ENCODE results near the gene UBA3. TPM values are rescaled to one million over a fixed set of nuclear protein-coding genes. Genes with fewer than 3 reads are reported as not detected.
A peak's percentile ranks its signal among the peaks of the same experiment; 100 is the strongest.

Gene UBA3
- total and polyA plus RNA-seq, 2 donors from 2014 or later: 35.3 to 63.1 TPM

GRCh38 chr3:69107841-69108240 lies 27.7 kb upstream of the UBA3 start:
- no peak for TF ChIP-seq CTCF (IDR thresholded peaks at IDR 0.05; ENCODE audit: borderline replicate concordance, extremely low read depth, insufficient read depth)
- no peak for FAIRE-seq
- H3K9me3 ChIP-seq (ENCODE audit: control insufficient read depth in 2 of 3, insufficient read depth in 1 of 3, low read length in 3 of 3): no peaks in the 10 kb centered on the region
- no peak overlapping the region for H3K9ac ChIP-seq (ENCODE audit: low read length in 3 of 3)
- no peak overlapping the region for H3K27ac ChIP-seq (ENCODE audit: low read depth in 2 of 2, low read length in 2 of 2)
- peaks cover 0 to 18% (median 13%) of the 10 kb centered on the region in 3 donors for H3K36me3 ChIP-seq (ENCODE audit: control insufficient read depth in 2 of 3, insufficient read depth in 3 of 3, low read length in 3 of 3)
- no peak for DNase-seq
- intact Hi-C loops (cut with DNase I): no loop called here
- H3K4me1 ChIP-seq (ENCODE audit: control insufficient read depth in 2 of 3, insufficient read depth in 2 of 3, low read depth in 1 of 3, low read length in 3 of 3): no peaks in the 10 kb centered on the region
- no peaks in the 10 kb centered on the region for H3K27me3 ChIP-seq (ENCODE audit: control insufficient read depth, insufficient read depth, low read length)
- no peak overlapping the region for H3K4me3 ChIP-seq (ENCODE audit: low read length in 3 of 3)

- DNase-seq: no peak
- Histone ChIP-seq H3K9ac (ENCODE audit: low read length in 3 of 3) (no peak overlapping the region), H3K36me3 (ENCODE audit: control insufficient read depth in 2 of 3, insufficient read depth in 3 of 3, low read length in 3 of 3) (peaks cover 0 to 30% (median 21%) of the 10 kb centered on the region in 3 donors), H3K4me3 (ENCODE audit: low read length in 3 of 3) (no peak overlapping the region), H3K9me3 (ENCODE audit: control insufficient read depth in 2 of 3, insufficient read depth in 1 of 3, low read length in 3 of 3) (no peaks in the 10 kb centered on the region), H3K27me3 (ENCODE audit: control insufficient read depth, insufficient read depth, low read length) (no peaks in the 10 kb centered on the region), H3K27ac (ENCODE audit: low read depth in 2 of 2, low read length in 2 of 2) (no peak overlapping the region), H3K4me1 (ENCODE audit: control insufficient read depth in 2 of 3, insufficient read depth in 2 of 3, low read depth in 1 of 3, low read length in 3 of 3) (no peaks in the 10 kb centered on the region)
- TF ChIP-seq CTCF (IDR thresholded peaks at IDR 0.05; ENCODE audit: borderline replicate concordance, extremely low read depth, insufficient read depth): no peak
- intact Hi-C loops (cut with DNase I): no loop called here
- peak; percentile 73 for FAIRE-seq
Observed at GRCh38 chr3:69105320-69105719, 25.2 kb upstream of the UBA3 start.

- Histone ChIP-seq H3K4me1 (ENCODE audit: control insufficient read depth in 2 of 3, insufficient read depth in 2 of 3, low read depth in 1 of 3, low read length in 3 of 3) (no peaks in the 10 kb centered on the region), H3K9me3 (ENCODE audit: control insufficient read depth in 2 of 3, insufficient read depth in 1 of 3, low read length in 3 of 3) (no peaks in the 10 kb centered on the region), H3K27ac (ENCODE audit: low read depth in 2 of 2, low read length in 2 of 2) (no peak overlapping the region), H3K4me3 (ENCODE audit: low read length in 3 of 3) (no peak overlapping the region), H3K36me3 (ENCODE audit: control insufficient read depth in 2 of 3, insufficient read depth in 3 of 3, low read length in 3 of 3) (peaks cover 0 to 30% (median 21%) of the 10 kb centered on the region in 3 donors), H3K27me3 (ENCODE audit: control insufficient read depth, insufficient read depth, low read length) (no peaks in the 10 kb centered on the region), H3K9ac (ENCODE audit: low read length in 3 of 3) (no peak overlapping the region)
- TF ChIP-seq CTCF (IDR thresholded peaks at IDR 0.05; ENCODE audit: borderline replicate concordance, extremely low read depth, insufficient read depth): no peak
- DNase-seq (no peak), FAIRE-seq (no peak)
- intact Hi-C loops (cut with DNase I): no loop called here
Observed at GRCh38 chr3:69104586-69104985, 24.4 kb upstream of the UBA3 start.

- Histone ChIP-seq H3K9ac (ENCODE audit: low read length in 3 of 3) (no peak overlapping the region), H3K4me1 (ENCODE audit: control insufficient read depth in 2 of 3, insufficient read depth in 2 of 3, low read depth in 1 of 3, low read length in 3 of 3) (no peaks in the 10 kb centered on the region), H3K27ac (ENCODE audit: low read depth in 2 of 2, low read length in 2 of 2) (no peak overlapping the region), H3K27me3 (ENCODE audit: control insufficient read depth, insufficient read depth, low read length) (no peaks in the 10 kb centered on the region), H3K4me3 (ENCODE audit: low read length in 3 of 3) (no peak overlapping the region), H3K9me3 (ENCODE audit: control insufficient read depth in 2 of 3, insufficient read depth in 1 of 3, low read length in 3 of 3) (no peaks in the 10 kb centered on the region), H3K36me3 (ENCODE audit: control insufficient read depth in 2 of 3, insufficient read depth in 3 of 3, low read length in 3 of 3) (peaks cover 0 to 30% (median 21%) of the 10 kb centered on the region in 3 donors)
- FAIRE-seq (no peak), DNase-seq (no peak)
- intact Hi-C loops (cut with DNase I): no loop called here
- TF ChIP-seq CTCF (IDR thresholded peaks at IDR 0.05; ENCODE audit: borderline replicate concordance, extremely low read depth, insufficient read depth): no peak
Observed at GRCh38 chr3:69103123-69103522, 23.0 kb upstream of the UBA3 start.
